K562 (cell line): ENCODE measurements around the gene DMP1.

ENCODE experiments used
- GABPB2 ChIP-seq: fragments of 250-450 bp; sonication (Bioruptor Pico); conservative IDR thresholded peaks from 2 replicates; pipeline ENCODE4 v1.5.1; 2021; ENCODE audit warnings: mild to moderate bottlenecking
- POLR2AphosphoS5 ChIP-seq: IDR thresholded peaks from 2 replicates; pipeline ENCODE4 v1.6.1; 2011; ENCODE audit warnings: mild to moderate bottlenecking, low read depth, low read length, moderate library complexity; ENCODE audit not compliant: control insufficient read depth, insufficient read depth
- RCOR1 ChIP-seq, 2 experiments: IDR thresholded peaks; 2 replicates each; pipeline ENCODE4 v1.6.1; 2012; ENCODE audit warnings: low read depth in 2 of 2, low read length in 2 of 2, borderline replicate concordance in 1 of 2, improper control_type of control experiment in 1 of 2
- SNRNP70 ChIP-seq: fragments of 200-400 bp; formaldehyde crosslinking; optimal IDR thresholded peaks from 2 replicates; pipeline ENCODE3; 2017; ENCODE audit warnings: low read depth, low read length
- TBP ChIP-seq: optimal IDR thresholded peaks from 2 replicates; pipeline ENCODE3; 2011; ENCODE audit warnings: low read depth, low read length, improper control_type of control experiment
- TCF7L2 ChIP-seq: fragments of 150-350 bp; IDR thresholded peaks from 2 replicates; pipeline ENCODE4 v1.6.1; 2016; ENCODE audit warnings: low read depth, mild to moderate bottlenecking, low read length, moderate library complexity
- ZFPM2 ChIP-seq: fragments of 250-450 bp; sonication (Bioruptor Pico); IDR thresholded peaks from 2 replicates; pipeline ENCODE4 v1.5.1; 2022; ENCODE audit warnings: mild to moderate bottlenecking
- ZKSCAN3 ChIP-seq: fragments of 250-450 bp; sonication (Bioruptor Pico); IDR thresholded peaks from 2 replicates; pipeline ENCODE4 v1.4.0; 2020
- TF ChIP-seq, protein P1 (sequence below), 2 experiments: fragments of 200-800 bp in 1 of 2; sonication (Bioruptor generic) in 1 of 2; sonication (generic) in 1 of 2; formaldehyde crosslinking in 1 of 2; IDR thresholded peaks in 1 of 2; conservative IDR thresholded peaks in 1 of 2; 2 replicates each; pipeline versions ENCODE4 v1.5.0 to v1.6.1; 2016 to 2020; ENCODE audit warnings: missing compliant biosample characterization in 1 of 2, missing genetic modification characterization in 1 of 2, missing genetic modification reagents in 1 of 2
- TF ChIP-seq, protein P2 (sequence below), 2 experiments: fragments of 450-650 bp; formaldehyde crosslinking in 1 of 2; IDR thresholded peaks; 2 replicates each; pipeline versions ENCODE4 v1.4.0 to v1.6.1; 2014 to 2020; ENCODE audit warnings: mild to moderate bottlenecking in 2 of 2, borderline replicate concordance in 1 of 2, low read depth in 1 of 2
- TF ChIP-seq, protein P3 (sequence below), 3 experiments: IDR thresholded peaks in 2 of 3; conservative IDR thresholded peaks in 1 of 3; 2 replicates each; pipeline ENCODE4 v1.5.1; 2011 to 2012; ENCODE audit warnings: low read length in 3 of 3, mild to moderate bottlenecking in 3 of 3, control low read depth in 2 of 3, improper control_type of control experiment in 1 of 3, inconsistent platforms in 1 of 3, low read depth in 1 of 3, mixed read lengths in 1 of 3, moderate library complexity in 1 of 3; ENCODE audit not compliant: insufficient read depth in 2 of 3
- TF ChIP-seq, protein P4 (sequence below): sonication (generic); formaldehyde crosslinking; IDR thresholded peaks from 2 replicates; pipeline ENCODE4 v1.9.0; 2022; ENCODE audit warnings: mild to moderate bottlenecking, missing genetic modification reagents
- TF ChIP-seq, protein P5 (sequence below): fragments of 450-650 bp; IDR thresholded peaks from 2 replicates; pipeline ENCODE4 v1.6.1; 2018; ENCODE audit not compliant: partially characterized antibody

DNA sequence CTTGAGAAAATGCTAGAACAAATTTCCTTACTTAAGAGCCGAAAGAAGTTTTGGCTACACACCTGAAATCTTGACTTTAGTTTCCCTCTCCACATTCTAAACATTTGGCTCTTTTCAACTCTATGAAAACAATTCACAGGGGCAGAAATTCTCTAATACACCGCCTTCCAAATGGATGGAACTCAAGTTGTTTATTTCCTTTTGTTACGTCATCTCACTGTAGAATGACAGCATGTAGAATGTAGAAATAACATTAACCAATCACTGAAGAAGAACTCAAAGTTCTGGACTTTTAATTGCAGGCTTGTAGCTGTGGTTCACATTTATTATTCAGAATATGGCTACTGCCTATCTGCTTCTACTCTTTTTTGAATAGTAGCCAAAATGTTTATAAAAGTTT, 1.9 kb downstream of the DMP1 start:
- TF ChIP-seq, protein P1, sequence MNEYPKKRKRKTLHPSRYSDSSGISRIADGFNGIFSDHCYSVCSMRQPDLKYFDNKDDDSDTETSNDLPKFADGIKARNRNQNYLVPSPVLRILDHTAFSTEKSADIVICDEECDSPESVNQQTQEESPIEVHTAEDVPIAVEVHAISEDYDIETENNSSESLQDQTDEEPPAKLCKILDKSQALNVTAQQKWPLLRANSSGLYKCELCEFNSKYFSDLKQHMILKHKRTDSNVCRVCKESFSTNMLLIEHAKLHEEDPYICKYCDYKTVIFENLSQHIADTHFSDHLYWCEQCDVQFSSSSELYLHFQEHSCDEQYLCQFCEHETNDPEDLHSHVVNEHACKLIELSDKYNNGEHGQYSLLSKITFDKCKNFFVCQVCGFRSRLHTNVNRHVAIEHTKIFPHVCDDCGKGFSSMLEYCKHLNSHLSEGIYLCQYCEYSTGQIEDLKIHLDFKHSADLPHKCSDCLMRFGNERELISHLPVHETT (CRISPR knock-in tag; conservative IDR thresholded peaks at IDR 0.05 in 1 of 2, IDR thresholded peaks at IDR 0.05 in 1 of 2), result no peak
- TF ChIP-seq, protein P2, sequence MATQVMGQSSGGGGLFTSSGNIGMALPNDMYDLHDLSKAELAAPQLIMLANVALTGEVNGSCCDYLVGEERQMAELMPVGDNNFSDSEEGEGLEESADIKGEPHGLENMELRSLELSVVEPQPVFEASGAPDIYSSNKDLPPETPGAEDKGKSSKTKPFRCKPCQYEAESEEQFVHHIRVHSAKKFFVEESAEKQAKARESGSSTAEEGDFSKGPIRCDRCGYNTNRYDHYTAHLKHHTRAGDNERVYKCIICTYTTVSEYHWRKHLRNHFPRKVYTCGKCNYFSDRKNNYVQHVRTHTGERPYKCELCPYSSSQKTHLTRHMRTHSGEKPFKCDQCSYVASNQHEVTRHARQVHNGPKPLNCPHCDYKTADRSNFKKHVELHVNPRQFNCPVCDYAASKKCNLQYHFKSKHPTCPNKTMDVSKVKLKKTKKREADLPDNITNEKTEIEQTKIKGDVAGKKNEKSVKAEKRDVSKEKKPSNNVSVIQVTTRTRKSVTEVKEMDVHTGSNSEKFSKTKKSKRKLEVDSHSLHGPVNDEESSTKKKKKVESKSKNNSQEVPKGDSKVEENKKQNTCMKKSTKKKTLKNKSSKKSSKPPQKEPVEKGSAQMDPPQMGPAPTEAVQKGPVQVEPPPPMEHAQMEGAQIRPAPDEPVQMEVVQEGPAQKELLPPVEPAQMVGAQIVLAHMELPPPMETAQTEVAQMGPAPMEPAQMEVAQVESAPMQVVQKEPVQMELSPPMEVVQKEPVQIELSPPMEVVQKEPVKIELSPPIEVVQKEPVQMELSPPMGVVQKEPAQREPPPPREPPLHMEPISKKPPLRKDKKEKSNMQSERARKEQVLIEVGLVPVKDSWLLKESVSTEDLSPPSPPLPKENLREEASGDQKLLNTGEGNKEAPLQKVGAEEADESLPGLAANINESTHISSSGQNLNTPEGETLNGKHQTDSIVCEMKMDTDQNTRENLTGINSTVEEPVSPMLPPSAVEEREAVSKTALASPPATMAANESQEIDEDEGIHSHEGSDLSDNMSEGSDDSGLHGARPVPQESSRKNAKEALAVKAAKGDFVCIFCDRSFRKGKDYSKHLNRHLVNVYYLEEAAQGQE (IDR thresholded peaks at IDR 0.05; ENCODE audit: borderline replicate concordance), result no peak
- TF ChIP-seq, protein P2 (CRISPR knock-in tag; IDR thresholded peaks at IDR 0.05; ENCODE audit: low read depth), result no peak
- TF ChIP-seq, protein P3, sequence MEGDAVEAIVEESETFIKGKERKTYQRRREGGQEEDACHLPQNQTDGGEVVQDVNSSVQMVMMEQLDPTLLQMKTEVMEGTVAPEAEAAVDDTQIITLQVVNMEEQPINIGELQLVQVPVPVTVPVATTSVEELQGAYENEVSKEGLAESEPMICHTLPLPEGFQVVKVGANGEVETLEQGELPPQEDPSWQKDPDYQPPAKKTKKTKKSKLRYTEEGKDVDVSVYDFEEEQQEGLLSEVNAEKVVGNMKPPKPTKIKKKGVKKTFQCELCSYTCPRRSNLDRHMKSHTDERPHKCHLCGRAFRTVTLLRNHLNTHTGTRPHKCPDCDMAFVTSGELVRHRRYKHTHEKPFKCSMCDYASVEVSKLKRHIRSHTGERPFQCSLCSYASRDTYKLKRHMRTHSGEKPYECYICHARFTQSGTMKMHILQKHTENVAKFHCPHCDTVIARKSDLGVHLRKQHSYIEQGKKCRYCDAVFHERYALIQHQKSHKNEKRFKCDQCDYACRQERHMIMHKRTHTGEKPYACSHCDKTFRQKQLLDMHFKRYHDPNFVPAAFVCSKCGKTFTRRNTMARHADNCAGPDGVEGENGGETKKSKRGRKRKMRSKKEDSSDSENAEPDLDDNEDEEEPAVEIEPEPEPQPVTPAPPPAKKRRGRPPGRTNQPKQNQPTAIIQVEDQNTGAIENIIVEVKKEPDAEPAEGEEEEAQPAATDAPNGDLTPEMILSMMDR (IDR thresholded peaks at IDR 0.05 in 2 of 3, conservative IDR thresholded peaks at IDR 0.05 in 1 of 3; ENCODE audit: insufficient read depth in 2 of 3, low read depth in 1 of 3, low read length in 3 of 3), result no peak
- TF ChIP-seq, protein P4, sequence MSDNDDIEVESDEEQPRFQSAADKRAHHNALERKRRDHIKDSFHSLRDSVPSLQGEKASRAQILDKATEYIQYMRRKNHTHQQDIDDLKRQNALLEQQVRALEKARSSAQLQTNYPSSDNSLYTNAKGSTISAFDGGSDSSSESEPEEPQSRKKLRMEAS (CRISPR knock-in tag), result no peak
- TF ChIP-seq, protein P5, sequence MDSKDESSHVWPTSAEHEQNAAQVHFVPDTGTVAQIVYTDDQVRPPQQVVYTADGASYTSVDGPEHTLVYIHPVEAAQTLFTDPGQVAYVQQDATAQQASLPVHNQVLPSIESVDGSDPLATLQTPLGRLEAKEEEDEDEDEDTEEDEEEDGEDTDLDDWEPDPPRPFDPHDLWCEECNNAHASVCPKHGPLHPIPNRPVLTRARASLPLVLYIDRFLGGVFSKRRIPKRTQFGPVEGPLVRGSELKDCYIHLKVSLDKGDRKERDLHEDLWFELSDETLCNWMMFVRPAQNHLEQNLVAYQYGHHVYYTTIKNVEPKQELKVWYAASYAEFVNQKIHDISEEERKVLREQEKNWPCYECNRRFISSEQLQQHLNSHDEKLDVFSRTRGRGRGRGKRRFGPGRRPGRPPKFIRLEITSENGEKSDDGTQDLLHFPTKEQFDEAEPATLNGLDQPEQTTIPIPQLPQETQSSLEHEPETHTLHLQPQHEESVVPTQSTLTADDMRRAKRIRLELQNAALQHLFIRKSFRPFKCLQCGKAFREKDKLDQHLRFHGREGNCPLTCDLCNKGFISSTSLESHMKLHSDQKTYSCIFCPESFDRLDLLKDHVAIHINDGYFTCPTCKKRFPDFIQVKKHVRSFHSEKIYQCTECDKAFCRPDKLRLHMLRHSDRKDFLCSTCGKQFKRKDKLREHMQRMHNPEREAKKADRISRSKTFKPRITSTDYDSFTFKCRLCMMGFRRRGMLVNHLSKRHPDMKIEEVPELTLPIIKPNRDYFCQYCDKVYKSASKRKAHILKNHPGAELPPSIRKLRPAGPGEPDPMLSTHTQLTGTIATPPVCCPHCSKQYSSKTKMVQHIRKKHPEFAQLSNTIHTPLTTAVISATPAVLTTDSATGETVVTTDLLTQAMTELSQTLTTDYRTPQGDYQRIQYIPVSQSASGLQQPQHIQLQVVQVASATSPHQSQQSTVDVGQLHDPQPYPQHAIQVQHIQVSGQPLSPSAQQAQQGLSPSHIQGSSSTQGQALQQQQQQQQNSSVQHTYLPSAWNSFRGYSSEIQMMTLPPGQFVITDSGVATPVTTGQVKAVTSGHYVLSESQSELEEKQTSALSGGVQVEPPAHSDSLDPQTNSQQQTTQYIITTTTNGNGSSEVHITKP, result no peak
- no peak for TF ChIP-seq ZKSCAN3 (CRISPR knock-in tag)
- TF ChIP-seq GABPB2 (CRISPR knock-in tag), result no peak
- TF ChIP-seq POLR2AphosphoS5, result no peak
- TF ChIP-seq TBP, result no peak
- no peak for TF ChIP-seq SNRNP70
- no peak for TF ChIP-seq ZFPM2 (CRISPR knock-in tag)
- no peak for TF ChIP-seq TCF7L2
- TF ChIP-seq RCOR1 (IDR thresholded peaks at IDR 0.05; ENCODE audit: borderline replicate concordance in 1 of 2, low read depth in 2 of 2, low read length in 2 of 2), result no peak
